HG03432 (cell line): Measurements from ENCODE around the gene GMDS.

Experiments used
- ATAC-seq: cut with Tn5 transposase; IDR thresholded peaks from one replicate; pipeline ENCODE4 v1.9.1; 2021; ENCODE audit warnings: mild to moderate bottlenecking, moderate library complexity; ENCODE audit not compliant: unreplicated experiment

Gene GMDS

DNA sequence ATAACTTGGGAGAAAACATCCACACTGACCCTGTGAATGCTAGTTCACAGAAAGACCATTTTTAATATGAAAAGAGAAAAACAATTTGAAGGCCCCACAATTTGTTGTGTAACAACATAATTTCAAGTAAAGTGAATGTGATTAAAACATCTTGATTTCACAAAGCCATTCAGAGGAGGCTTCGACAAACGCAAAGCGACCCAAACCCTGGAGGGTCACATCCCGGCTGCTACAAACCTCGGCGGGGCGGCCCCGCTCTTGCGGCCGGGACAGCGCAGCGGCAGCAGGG is 621.7 kb downstream of the GMDS start:
- ATAC-seq = no peak

DNA sequence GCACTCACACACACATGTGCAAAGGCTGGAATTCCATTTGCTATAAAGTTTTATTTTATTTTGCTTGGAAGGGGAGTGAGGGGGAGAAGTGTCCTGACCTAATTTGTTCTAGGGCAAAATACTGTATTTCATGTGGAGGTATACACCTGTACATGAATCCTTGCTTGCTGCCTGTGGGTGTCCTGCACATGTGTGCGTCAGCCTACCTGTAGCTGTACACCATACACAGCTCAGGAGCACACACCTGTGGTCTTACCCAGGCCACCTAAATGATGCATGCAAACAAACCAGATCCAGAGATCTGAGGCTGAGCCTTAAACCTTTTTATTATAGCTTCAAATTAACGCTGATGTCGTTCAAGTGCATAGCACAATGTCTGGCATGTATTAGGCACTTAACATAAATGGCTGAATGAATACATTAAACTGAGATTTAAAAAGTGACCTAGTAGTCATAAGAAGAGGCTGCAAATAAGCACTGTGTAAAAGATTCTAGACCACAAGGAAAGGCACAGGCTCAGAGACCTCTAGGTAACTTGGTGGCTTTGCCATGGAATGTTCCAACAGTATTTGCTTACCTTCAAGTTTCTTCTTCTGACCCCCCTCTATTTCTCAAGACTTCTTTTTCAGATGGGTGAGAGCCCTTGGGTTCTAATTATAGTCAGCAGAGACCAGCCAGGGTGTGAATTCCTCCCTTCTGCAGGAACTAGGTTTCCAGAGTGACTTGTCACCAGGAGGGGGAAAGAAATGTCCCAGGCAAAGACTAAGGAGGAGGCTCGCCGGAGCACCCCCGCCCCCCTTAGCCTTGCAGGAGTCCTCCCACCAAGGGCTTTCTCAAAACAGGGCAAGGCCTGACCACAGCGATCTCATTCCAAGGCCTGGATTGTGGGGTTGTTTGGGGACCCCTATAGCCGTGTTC is 622.3 kb downstream of the GMDS start:
- ATAC-seq = no peak

DNA sequence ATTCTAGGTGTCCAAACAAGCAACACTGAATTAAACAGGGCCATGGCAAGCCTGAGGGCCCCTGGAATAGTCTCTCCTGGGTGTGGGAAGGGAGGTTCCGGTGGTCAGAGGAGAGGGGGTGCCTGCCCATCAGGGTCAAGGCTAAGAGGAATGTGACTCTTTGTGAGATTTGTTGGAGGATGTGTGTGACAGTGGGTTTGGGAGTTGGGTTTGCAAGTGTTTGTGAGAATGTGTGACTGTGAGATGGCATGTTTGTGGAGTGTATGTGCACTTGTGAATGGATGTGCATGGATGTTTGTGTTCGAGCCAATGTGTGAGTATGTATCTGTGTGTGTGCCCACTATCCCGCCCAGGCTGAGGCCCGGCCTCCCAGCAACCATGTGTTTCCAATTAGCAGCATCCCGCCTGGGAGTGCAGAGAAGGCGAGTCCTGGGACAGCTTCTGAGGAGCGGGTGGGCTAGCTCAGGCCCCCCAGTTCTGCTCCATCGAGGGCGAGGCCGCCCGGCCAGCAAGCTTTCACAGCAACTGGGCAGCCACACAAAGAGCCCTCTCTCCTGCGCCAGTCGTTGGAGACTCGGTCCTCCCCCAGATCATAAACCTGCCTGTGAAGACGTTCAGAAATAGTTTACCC is 623.1 kb downstream of the GMDS start:
- ATAC-seq = no peak

DNA sequence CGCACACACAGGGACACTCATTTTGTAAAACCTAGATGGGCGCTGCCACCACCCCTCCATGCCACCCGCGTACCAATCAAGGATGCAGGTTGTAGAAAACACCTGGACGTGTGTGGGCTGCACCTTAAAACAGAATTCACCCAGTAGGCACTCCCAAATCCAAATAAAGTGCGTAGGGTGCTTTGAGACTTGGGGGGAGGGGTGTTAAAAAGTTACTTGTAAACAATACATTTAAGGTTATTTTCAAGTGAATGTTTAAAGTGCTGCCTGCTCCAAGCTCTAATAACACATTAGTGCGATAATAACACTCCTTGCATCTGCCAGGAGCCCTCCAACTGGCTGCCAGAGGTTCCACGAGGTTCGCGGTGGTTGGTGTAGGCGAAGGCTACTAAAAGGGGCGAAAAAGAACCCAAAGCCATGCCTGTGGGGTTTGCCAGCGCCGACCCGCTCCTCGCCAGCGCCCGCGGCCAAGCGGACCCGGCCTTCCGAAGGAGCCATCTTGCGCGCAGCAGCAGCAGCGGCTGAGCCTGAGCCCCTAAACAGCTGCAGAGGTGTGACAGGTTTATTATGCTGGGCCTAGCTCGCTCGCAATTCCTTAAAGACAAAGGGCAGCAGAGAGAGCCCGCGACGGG is 624.2 kb downstream of the GMDS start:
- no peak for ATAC-seq

DNA sequence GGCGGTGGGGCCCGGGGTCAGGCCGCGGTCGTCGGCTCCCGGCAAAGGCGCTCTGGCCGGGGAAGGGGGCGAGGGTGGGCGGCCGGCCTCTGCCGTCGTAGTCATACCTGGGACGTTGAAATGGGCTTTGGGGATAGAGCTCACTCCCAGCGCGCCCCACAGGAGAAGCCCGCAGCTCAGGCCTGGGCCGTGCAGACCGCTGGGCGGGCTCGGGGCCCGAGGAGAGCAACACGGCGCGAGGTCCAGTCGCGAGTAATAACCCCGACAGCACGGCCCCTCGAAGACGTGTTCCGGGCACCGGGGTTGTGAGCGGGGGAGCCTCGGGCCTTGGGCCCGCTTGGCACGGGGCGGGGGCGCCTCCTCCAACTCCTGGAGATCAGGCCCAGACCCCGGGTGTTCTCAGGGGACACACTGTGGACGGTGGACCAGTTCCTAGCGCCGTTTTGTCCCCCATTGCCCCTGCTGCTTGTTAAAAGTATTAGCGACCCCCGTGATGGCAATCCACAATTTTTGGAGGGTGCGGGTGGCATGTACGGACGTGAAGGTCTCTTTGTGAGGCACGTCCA is 624.8 kb downstream of the GMDS start:
- no peak for ATAC-seq

DNA sequence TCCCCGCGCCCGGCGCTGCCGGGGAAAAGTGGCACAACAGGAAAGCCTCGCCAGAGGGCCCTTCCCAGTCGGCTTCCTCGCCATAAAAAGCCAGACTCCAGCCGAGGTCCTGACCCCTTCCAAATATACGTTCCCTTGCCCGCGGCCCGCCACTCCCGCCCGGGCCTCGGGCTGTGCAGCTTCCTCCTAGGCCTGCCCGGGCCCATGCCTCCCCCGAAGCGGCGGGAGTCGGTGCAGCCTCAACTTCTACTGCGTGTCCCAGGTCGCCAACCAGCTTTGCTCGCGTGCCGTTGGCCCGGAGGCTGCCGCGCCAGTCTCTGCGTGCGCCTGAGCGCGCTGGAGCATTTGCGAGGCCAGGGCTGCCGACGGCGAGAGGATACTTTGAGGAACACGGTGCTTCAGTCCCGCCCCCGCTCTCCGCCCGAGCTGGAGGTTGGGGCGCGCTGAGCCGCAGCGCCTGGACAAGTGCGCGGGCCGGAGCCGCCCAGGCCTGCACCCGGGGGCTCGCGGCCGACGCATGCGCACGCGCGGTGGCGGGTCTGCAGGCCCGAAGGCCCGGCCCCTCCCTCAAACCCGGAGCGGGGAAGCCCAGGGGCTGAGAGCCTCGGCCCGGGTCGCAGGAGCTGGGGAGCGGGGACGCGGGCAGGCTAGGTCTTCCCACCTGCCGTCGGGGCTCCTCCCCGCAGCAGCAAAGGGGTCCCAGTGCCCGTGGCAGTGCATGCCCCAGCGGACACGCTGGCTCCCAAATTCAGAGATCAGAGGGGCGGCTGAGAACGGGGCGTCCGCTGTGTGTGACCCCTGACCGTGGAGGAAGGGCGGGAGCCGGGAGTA is 625.5 kb downstream of the GMDS start:
- ATAC-seq = no peak

DNA sequence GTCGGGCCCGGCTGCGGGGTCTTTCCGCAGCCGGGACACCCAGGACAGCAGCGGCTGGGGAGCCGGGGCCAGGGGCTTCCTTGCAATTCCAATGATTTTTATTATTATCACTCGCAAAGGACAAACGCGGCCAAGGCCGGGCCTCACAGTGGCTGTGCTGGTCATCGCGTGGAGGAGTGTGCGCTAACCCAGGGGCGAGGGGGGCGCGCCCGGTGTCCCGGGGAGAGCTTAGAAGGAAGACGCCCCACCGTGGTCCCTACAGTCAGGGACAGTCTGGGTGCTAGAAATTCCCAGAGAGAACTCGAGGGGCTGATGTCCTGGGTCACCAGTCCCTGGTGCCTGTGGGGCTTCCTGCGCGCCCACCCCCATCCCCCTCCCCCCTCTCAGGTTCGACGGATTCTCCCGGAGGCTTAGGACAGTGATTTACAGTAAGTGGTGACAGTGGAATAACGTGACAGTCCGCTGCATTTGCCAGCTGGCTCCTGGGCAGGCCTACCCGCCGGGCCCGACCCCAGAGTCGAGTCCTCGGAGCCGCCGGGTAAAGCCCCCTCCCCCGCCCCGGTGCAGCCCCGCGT is 626.2 kb downstream of the GMDS start:
- no peak for ATAC-seq

DNA sequence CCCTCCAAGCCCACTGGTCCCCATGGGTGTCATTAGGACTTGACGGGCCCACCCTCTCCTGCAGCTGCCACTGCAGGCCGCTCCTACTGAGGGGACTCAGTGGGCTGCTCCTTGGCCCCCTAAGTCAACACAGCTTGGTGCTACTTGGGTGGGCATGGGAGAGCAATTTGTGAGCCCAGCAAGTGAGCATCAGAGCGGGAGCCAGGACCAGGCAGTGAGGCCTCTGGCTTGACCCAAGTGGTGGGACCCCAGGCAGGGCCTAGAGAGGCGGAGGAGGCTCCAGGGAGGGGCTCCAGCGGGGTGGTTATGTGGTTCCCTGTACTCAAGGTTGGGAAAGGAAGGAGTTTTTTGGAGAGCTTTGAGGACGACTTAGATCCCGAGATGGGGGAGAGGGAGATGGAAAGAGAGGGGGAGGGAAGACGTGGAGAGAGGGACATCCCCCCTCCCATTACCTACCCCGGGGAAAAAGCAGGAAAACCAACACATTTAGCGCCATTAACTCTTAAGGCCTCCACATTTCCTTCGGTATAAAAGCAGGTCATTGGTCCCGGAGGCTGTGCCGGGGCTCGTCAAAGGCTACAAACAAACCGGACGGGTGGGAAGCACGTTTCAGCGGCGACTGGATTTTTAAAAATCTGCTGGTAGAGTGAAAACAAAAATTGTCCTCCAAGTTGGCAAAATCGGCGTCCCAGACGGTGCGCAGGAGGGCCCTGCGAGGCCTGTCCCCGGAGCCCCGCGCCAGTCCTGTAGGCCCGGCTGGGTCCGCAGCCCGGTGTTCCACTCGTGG is 626.9 kb downstream of the GMDS start:
- no peak for ATAC-seq

DNA sequence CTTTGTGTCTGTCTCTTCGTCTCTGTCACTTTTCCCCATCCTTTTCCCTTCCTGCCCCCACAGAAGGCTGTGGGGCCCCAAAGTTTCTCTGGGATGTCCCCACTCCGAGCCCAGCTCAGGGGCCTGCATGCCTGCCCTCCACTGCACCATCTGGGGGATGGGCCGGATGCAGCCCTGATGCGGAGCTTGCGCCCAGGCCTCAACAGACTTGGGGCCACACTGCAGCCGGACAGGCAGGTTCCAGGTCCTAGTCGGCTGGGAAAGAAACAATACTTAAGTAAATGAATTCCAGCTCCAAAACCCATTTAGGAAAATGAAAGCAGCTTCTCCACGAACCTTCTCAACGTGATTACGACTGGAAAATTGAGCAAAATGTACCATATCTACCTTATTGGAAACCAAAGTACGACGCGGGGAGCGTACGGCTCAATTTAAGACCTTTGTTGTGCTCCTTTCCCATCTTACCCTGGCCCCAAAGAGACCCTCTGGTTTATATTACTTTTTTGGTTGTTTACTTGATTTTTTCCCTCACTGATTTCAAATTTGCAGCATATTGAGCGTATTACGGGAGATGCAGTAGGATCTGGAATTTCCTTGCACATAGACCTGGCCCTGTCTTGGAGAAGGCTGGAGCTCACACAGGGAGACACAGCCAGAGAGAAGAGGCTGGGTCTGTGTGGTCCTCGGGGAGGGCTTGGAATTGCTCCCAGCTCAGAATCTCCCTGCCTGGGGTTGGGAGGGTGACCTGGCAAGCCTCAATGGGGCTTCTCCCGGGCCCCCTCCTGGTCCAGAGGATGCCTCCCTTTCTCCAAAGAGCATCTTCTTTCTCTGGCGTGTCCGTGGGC is 627.7 kb downstream of the GMDS start:
- ATAC-seq = no peak

DNA sequence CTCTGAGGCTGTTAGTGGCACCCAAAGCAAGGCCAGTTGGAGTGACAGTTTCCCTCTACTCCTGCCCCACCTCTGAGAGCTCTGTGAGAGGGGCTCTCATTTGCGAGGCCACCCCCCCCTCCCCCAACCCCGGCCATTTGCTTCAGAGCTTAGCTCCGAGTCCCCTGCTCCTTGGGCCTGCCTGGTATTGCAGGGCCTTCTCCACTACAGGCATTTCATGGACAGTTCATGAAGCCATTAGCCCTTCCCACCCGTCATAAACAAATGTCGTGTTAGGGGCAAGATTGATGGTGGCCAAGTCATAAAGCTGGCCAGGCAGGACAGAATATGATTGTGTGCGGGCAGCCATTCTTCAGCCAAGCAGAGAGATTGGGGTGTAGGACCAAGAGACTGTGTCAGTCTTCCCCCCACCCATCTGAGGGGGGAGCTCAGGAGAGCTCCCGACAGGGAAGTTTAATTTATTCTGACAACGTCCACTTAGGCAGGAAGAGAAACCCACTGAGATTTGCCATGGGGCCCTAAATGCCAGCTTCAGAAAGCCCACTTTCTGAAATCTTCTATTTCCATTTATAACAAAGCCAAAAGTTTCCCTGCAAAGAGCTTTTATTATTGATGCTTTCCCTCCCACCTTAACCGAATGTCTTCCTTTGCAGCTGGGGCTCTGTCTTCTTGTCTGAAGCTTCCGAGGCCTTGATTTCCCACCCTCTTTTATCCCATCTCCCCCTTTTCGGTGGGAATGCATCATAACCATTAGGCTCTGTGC is 628.5 kb downstream of the GMDS start:
- ATAC-seq = no peak

DNA sequence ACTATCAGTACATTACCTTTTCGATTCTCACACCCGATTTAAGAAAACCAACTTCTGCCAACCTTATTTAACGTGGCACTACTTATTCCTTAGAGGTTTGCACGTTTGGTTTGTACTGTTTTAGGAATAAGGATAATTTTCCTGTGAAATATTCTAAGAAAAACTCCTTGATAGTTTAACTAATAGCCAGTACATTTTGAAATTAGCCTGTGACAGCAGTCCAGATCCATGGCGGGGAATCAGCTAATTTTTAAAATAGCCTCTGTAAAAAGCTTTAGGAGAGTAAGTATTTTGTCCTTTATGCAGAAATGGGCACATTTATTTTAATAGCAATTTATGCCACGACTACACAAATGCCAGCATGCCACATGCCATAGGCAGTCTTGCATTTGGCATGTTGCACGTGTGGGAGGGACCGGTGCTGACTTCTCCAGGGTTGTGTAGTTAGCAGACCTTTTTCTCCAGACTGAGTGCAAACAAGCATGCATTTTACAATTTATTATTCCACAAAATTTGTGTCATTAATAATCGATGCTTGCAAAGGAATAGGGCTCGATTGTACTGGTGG is 629.5 kb downstream of the GMDS start:
- no peak for ATAC-seq

DNA sequence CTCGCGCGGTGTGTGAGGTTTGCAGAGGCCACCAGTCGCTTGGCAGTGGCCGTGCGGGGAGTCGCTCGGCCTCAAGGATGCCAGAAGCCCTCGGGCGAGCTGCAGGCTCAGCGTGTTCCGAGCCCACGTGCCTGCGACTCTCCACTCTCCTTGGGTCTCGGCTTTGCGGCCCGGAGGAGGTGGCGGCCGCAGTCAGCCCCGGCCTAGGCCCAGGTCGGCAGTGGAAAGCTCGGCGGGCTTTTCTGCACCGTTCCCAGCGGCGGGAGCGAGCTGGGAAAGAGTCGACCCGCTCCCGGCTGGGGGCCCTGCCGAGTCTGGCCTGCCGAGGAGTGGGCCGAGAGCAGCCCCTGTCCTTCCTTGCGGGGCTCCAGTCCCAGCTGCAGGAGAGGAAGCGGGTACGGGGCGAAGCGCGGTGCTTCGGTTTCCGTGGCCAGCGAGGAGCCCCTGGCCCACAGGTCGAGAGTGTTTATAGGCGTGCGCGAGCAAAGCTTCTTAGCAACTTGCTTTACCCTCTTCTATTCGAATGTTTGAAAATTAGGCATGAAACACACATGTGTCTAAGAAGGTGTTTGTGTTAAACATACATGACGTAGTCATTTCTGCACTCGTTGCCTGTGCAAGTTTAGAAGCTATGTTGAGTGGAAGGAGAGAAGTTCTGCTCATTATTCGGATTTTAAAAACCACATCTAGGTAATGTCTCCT is 630.1 kb downstream of the GMDS start:
- ATAC-seq = no peak

DNA sequence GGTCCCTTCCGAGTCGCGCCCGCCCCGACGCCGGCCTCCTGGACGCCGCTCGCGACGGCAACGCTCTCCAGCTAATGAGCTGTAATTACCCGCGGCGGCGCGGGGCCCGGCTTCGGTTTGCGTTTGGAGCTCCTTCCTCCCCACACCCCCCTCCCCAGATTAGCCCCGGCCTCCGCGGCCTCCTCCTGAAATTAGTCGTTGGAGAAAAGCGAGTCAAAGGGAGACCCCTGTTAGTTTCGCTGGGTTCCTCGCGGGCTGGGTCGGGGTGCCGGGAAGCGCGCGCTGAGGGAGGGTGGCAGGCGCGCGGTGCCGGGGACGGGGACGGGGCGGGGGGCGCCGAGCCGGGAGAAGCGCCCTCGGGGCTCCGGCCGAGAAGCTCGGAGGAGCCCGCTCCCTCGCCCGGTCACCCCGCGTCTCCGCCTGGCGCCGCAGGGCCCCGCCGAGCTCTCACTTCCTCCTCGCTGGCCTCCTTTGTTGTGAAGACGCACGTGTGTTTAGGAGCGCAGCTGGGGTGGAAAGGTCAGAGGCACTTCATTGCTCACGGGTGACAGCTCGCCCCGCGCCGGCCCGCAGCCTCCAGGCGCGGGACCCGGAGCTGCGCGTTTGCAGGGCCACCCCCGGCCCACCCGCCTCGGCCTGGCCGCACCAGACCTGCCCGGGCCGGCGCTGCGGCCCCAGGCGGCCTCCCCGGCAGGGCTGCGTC is 630.8 kb downstream of the GMDS start:
- no peak for ATAC-seq

DNA sequence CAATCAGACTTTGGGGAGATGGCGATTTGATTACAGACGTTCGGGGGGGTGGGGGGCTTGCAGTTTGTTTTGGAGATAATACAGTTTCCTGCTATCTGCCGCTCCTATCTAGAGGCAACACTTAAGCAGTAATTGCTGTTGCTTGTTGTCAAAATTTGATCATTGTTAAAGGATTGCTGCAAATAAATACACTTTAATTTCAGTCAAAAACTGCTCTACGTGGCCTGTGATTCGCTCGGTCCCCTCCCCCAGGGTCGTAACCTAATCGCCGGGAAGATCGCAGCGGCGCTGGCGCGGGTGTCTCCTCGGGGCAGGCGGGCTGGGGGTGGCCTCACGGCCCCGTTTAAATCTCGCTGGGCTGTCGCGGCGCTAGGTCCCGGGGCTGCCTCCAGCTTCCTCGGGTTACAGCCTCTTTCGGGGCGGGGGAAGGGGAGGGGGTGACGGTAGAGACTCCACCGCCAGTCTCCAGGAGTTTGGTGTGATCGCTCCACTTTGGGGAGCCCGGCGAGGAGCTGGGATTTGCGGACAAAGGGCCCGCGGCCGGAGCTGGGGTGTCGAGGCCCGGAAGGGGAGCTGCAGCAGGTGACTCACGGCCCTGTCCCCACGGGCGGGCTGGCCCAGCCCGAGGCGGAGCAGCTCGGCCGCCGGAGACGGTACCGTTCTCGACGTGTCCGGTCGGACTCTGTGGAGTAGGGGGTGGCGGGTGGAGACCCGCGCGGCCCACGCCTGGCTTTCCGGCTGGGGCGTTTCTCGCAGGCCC is 631.5 kb downstream of the GMDS start:
- no peak for ATAC-seq

DNA sequence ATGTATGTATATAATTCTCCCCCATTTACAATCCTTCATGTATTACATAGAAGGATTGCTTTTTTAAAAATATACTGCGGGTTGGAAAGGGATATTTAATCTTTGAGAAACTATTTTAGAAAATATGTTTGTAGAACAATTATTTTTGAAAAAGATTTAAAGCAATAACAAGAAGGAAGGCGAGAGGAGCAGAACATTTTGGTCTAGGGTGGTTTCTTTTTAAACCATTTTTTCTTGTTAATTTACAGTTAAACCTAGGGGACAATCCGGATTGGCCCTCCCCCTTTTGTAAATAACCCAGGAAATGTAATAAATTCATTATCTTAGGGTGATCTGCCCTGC is 632.1 kb downstream of the GMDS start:
- no peak for ATAC-seq

DNA sequence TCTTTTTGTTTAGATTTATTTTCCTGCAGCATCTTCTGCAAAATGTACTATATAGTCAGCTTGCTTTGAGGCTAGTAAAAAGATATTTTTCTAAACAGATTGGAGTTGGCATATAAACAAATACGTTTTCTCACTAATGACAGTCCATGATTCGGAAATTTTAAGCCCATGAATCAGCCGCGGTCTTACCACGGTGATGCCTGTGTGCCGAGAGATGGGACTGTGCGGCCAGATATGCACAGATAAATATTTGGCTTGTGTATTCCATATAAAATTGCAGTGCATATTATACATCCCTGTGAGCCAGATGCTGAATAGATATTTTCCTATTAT is 632.5 kb downstream of the GMDS start:
- ATAC-seq = no peak
